Vagina (tissue), 2 donors: ENCODE results near the gene TRIP10.

Source experiments
- POLR2AphosphoS5 ChIP-seq, 2 donors: sonication (generic); formaldehyde crosslinking; IDR thresholded peaks; one replicate each; pipeline ENCODE4 v1.9.0; 2017; ENCODE audit warnings: antibody characterized with exemption in 2 of 2, mild to moderate bottlenecking in 2 of 2, low read depth in 1 of 2; ENCODE audit not compliant: insufficient read depth in 1 of 2
- TF ChIP-seq, protein P1 (sequence below), 3 experiments: fragments of 450-650 bp in 2 of 3; fragments of 200-600 bp in 1 of 3; sonication (generic) in 1 of 3; IDR thresholded peaks; one replicate each; pipeline ENCODE4 v1.5.1; 2017 to 2019; ENCODE audit warnings: antibody characterized with exemption in 3 of 3, mild to moderate bottlenecking in 2 of 3, moderate library complexity in 2 of 3

DNA sequence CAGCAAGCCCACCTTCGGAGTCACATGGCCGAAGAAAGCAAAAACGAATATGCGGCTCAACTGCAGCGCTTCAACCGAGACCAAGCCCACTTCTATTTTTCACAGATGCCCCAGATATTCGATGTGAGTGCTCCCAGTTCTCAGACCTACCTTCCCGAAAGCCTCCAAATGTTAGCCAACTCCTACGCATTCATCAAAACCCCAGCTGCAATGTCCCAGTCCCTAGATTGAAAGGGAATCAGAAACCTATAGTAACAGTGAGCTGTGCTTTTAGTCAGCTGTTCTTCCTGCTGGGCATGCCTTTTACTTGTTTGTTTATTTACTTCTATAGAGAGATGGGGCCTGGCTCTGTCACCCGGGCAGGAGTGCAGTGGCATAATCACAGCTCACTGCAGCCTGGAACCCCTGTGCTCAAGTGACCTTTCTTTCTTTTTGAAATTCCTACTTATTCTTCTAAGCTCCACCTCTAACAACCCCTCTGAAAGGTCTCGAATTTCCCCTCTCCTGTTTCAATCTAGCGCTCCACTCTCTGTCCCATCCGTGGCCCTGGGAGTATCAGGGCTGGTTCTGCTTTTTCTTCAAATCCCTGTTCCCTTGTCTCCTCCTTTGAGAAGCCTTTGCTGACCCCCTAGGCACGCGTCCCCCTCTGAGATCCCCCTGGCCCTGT is 4.4 kb downstream of the TRIP10 start:
- TF ChIP-seq, protein P1, sequence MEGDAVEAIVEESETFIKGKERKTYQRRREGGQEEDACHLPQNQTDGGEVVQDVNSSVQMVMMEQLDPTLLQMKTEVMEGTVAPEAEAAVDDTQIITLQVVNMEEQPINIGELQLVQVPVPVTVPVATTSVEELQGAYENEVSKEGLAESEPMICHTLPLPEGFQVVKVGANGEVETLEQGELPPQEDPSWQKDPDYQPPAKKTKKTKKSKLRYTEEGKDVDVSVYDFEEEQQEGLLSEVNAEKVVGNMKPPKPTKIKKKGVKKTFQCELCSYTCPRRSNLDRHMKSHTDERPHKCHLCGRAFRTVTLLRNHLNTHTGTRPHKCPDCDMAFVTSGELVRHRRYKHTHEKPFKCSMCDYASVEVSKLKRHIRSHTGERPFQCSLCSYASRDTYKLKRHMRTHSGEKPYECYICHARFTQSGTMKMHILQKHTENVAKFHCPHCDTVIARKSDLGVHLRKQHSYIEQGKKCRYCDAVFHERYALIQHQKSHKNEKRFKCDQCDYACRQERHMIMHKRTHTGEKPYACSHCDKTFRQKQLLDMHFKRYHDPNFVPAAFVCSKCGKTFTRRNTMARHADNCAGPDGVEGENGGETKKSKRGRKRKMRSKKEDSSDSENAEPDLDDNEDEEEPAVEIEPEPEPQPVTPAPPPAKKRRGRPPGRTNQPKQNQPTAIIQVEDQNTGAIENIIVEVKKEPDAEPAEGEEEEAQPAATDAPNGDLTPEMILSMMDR (IDR thresholded peaks at IDR 0.05), result no peak
- no peak for TF ChIP-seq POLR2AphosphoS5 (IDR thresholded peaks at IDR 0.05; ENCODE audit: insufficient read depth in 1 of 2, low read depth in 1 of 2)
